HS-5 (cell line): ENCODE data around the gene EGR2.

ENCODE experiments used
- DNase-seq: peaks from one replicate; pipeline ENCODE4 v3.0.0-alpha.2; 2012; ENCODE audit warnings: low read depth

EGR2 gene

DNA sequence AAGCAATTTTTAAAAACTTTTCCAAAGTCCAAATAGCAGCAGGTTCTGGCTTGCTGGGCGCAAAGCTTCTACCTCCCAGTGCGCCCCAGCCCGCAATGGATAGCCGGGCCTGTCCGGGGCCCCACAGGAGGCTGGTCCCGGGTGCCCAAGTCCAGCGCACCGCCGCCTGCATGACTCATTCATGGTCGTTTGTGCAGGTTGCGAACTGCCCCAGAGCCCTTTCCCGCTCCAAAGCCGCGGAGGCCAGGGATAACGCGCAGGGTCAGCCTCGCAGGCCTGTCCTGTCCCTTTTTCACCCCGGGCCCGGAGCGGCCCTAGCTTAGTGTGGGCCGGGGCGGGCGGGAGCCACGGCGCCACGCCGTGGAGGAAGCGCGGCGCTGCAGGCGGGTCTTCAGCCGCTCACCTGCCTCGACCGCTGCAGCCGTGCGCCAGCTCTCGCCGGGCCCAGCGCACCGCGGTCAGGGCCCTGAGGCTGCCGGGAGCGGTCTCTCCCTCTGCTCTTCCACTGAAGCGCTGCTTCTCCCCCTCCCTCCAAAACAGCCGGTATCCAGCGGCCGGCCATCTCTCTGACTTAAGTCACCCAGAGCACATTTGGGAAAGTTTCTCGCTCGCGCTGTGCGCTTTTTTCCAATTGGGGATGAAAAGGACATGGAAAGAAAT, 1.7 kb upstream of the EGR2 start:
- DNase-seq = no peak

DNA sequence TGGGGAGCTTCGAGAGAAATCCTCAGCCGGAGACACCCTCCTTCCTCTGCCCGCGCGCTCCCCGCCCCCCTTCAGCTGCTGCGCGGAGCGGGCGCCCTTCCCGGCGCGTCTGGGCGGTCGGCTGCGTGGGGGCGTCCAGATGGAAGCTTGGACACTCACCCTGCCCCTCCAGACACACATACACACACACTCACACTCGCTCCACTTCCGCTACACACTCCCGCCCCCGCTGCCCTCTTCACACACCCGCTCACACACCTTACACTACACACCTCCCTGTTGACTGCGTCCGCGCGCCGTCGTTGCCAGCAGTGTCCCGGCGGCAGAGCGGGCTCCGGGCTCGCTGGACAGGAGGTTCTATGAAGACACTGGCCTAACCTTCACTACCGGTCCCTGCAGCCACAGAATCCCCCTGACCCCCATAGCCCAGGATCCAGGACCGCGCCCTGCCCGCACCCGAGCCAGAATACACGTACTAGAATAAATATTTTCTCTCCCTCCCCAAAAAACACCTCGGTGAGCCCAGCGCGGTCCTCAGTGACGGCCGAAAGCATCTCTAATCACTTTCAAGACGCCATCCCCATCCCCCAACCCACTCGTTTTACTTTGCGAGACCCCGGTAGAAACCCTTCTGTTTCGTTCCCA, 1.1 kb upstream of the EGR2 start:
- DNase-seq = no peak

DNA sequence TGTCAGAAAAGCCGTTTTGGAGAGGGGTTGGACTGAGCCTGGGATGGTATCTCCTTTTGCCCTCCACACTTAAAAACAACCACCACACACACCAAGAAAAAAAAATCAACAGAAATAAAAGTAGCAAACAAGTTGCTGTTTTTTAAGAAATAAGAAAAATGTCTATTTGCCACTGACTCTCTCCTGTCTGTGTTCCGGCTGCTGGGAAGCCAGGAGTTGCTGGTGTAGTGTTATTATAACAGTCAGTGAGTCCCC, 163 bp downstream of the EGR2 start:
- no peak for DNase-seq

DNA sequence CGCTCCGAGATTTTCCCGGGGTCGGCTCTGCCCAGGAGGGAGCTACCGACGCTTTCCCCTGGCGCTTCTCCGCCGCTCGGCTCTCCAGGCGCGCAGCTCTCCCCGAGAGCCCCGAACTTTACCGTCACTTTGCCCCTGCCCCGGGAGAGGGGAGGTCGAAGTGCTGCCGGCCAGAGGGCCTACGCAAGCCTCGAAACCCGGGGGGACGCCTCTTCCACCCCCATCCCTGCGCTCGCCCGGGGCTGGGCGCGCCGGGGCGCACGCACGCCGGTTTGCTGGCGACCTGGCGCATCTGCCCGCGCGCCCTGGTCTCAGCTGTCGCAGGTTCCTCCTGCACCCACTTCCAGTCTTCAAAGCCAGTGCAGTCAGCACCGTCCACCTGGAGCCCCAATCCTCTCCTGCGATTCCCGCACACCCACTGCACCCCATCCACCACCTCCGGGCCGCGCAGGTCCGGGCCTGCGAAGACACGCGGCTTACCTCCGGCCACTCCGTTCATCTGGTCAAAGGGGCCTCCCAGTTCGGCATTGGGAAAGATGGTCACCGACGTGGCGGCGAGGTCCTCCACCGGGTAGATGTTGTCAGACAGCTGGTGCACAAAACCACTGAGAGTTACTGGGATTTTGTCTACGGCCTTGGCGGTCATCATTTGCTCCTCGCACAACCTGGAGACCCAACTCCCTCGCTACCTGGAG, 638 bp downstream of the EGR2 start:
- no peak for DNase-seq

GRCh38 chr10:62814756-62815380, 1.3 kb downstream of the EGR2 start:
- no peak for DNase-seq

DNA sequence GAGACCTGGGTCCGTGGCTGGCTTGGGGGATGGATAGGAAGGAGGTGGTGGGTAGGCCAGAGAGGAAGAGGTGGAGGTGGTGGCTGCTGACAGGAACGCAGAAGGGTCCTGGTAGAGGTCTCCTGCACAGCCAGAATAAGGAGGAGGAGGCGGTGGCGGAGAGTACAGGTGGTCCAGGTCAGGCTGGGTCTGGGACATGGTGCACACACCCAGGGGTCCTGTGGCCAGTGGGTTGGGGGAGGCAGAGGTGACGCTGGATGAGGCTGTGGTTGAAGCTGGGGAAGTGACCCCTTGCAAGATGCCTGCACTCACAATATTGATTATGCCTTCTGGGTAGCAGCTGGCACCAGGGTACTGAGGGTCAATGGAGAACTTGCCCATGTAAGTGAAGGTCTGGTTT, 2.2 kb downstream of the EGR2 start:
- DNase-seq = no peak

- no peak for DNase-seq
Observed at GRCh38 chr10:62813453-62813852, 2.7 kb downstream of the EGR2 start.

DNA sequence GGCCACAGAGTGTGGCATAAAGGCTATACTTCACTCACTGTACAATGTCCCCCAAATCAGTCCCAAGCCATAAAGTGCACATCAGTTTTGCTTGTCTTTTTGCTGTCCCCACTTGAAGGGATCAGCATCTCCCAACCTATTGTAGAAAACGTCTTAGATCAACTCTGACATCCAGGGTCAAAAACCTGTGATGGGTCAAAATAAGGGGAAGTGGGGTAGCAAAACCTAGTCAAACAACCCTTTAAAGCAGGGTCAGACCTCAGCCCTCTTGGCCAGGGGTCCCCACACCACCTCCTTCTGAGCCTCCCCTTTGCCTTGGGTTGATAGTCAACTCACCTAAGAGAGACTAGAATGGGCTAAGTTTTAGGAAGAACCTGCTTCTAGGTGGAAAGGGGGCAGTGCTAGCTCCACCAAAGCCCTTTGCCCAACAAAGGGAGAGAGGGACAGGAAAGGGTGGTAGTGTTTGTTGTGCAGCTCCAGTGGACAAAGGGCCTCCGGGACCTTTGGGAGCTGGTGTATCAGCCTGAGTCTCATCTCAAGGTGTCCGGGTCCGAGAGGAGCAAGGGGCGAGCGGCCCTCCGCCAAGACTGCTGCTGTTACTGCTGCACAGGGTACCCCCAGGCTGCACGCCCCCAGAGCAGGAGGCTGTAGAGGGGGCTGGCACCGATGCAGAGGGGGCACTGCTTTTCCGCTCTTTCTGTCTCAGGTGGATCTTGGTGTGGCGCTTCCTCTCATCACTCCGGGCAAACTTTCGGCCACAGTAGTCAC, 3.3 kb downstream of the EGR2 start:
- no peak for DNase-seq

- DNase-seq = no peak
Observed at GRCh38 chr10:62811159-62811875, 4.8 kb downstream of the EGR2 start.

GRCh38 chr10:62810156-62810902, 5.8 kb downstream of the EGR2 start:
- DNase-seq = no peak

- no peak for DNase-seq
Observed at GRCh38 chr10:62806251-62806650, 9.9 kb downstream of the EGR2 start.

GRCh38 chr10:62805231-62806099, 10.7 kb downstream of the EGR2 start:
- no peak for DNase-seq

GRCh38 chr10:62804356-62805230, 11.6 kb downstream of the EGR2 start, which contains the start of gene ADO:
TSS of gene ADO (plus strand) at chr10:62804720. CDS start at chr10:62805060, 340 bp downstream.
- peak; percentile 63 for DNase-seq

DNA sequence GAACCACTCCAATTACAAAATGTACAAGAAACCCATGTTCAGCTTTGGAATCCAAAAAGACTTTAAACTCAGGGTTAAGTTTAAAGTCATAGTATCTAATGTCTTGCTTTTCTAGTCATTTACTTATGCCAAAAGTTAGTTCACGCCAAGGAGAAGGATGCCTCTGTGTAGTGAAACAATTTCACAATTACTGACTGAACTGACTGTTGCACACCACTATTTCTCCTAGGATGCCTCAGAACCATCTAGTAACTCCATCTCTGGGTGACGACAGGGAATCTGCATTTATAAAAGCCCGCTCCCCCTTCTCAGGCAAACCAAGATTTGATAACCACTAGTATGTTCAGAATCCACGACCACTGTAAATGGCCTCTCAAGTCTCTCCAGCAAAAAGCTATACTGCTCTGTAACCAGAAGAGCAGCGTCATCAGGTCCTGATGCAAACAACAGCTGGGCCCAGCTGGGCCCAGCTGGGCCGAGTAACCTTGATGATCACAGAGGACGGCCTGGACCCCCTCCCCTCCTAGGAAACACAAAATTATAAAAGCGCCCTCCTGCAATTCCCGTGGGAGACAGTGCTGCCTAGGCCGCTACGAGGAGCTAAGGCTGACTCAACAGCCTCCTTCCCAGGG, 12.3 kb downstream of the EGR2 start:
- DNase-seq = no peak

DNA sequence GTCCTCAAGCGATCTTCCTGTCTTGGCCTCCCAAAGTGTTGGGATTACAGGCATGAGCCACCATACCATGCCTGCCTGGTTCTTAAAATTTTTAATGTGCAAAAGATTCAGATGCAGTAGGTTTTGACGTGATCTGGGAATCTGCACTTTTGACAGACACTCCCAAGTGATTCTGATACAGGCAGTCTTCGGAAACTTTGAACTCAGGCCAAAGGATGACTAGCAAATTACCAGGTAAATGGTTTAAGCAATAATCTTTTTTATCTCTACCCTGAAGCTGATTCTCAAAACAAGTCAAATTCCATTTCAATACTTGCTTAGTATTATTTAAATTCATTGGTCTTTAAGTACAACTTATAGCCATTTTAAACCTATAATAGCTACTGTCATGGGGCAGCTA, 14.3 kb downstream of the EGR2 start:
- no peak for DNase-seq

GRCh38 chr10:62796896-62797295, 19.3 kb downstream of the EGR2 start:
- no peak for DNase-seq

DNA sequence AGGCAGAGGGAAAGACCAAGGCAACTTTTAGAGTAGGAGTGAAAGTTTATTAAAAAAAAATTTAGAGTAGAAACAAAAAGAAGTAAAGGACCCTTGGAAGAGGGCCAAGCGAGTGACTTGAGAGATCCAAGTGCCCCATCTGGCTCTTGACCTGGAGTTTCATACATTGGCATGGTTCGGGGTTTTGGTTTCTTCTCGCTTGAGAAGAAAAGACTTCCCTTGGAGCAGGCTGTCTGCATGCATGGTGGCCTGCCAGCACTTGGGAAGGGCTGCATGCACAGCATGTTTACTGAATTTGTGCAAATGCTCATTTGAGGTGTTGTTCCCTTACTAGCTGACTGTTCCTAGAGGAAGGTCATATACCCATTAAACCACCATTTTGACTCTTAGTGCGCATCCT, 20.4 kb downstream of the EGR2 start:
- DNase-seq = no peak

DNA sequence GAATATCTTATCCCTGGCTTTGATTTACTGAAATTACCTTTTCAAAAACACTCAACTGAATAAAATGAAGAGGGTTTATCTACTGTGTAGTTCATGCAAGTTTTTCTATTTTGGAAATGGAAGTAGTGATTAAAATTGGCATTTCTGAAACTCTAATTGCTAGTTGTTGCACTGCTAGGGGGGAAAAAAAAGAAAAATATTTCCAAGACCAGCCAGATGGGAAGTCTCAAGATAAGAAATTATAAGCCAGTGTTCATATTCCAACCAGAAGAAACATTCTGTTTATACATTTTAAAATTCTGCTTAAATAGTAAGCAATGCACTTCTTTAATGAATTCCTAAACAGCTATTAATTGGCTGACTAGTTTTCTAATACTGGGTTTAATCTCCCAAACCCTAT, 21.1 kb downstream of the EGR2 start:
- no peak for DNase-seq

GRCh38 chr10:62794306-62794705, 21.9 kb downstream of the EGR2 start:
- no peak for DNase-seq
